HCT116 (cell line): ENCODE measurements around the gene MIEF1. TPM values are rescaled to one million over a fixed set of nuclear protein-coding genes. Genes with fewer than 3 reads are reported as not detected.

ENCODE experiments used
- ATAC-seq: fragments of 200-7000 bp; cut with Tn5 transposase; 2 replicates; pipeline ENCODE4 v1.9.1; 2020; ENCODE audit warnings: mild to moderate bottlenecking, moderate library complexity
- BruUV-seq: library from RNA; stranded (reverse); fragments of 400-500 nt; replicated peaks from 2 replicates; lab custom pipeline; 2021; lab: Mats Ljungman, UMichigan
- CTCF ChIA-PET: fragments of 300-600 bp; sonication (Branson Sonifier 250); formaldehyde crosslinking; loops from one replicate; lab custom pipeline; 2021; ENCODE audit warnings: antibody characterized with exemption; lab: Charles Lee
- POLR2A ChIA-PET: fragments of 300-600, 350-600 bp; sonication (Branson Sonifier 250); formaldehyde crosslinking; loops from one replicate; lab custom pipeline; 2021; ENCODE audit warnings: antibody characterized with exemption; lab: Charles Lee
- RAD21 ChIA-PET, 2 experiments: fragments of 300-600 bp; sonication (Branson Sonifier 250); formaldehyde crosslinking; loops; one replicate each; lab custom pipeline; 2023; ENCODE audit warnings: low total read pairs in 2 of 2; ENCODE audit not compliant: uncharacterized antibody in 2 of 2, unreplicated experiment in 2 of 2, low non-redundant PET in 1 of 2; lab: Charles Lee
- DNase-seq: peaks from one replicate; pipeline ENCODE4 v3.0.0-alpha.2; 2010; ENCODE audit warnings: low read depth, low spot score
- H2AFZ ChIP-seq: fragments of 200-600 bp; shearing (Covaris generic), sonication (generic); 2 replicates; pipeline ENCODE4 v1.6.1; 2017; ENCODE audit warnings: low read depth, mixed run types, mixed read lengths, antibody characterized with exemption, low read length; ENCODE audit not compliant: poor library complexity, severe bottlenecking
- H3K27ac ChIP-seq: 2 replicates; pipeline ENCODE4 v1.5.1; 2012; ENCODE audit warnings: low read depth, low read length
- H3K27me3 ChIP-seq: fragments of 200-600 bp; sonication (generic); 2 replicates; pipeline ENCODE4 v1.6.1; 2016; ENCODE audit warnings: mixed run types, low read length, mixed read lengths; ENCODE audit not compliant: insufficient read depth
- H3K36me3 ChIP-seq, 2 experiments: fragments of 200-500 bp in 1 of 2; fragments of 200-600 bp in 1 of 2; sonication (Bioruptor generic) in 1 of 2; sonication (generic) in 1 of 2; 2 replicates each; pipeline versions ENCODE4 v1.5.1 to v1.6.1; 2014 to 2016; ENCODE audit warnings: low read length in 2 of 2, inconsistent platforms in 1 of 2, mixed read lengths in 1 of 2, mixed run types in 1 of 2; ENCODE audit not compliant: insufficient read depth in 2 of 2, control insufficient read depth in 1 of 2
- H3K4me1 ChIP-seq, 2 experiments: fragments of 200-600 bp in 1 of 2; sonication (generic) in 1 of 2; 2 replicates each; pipeline versions ENCODE4 v1.5.1 to v1.6.1; 2012 to 2017; ENCODE audit warnings: low read length in 2 of 2, inconsistent platforms in 1 of 2, mild to moderate bottlenecking in 1 of 2, mixed read lengths in 1 of 2, mixed run types in 1 of 2, moderate library complexity in 1 of 2; ENCODE audit not compliant: insufficient read depth in 2 of 2, control insufficient read depth in 1 of 2
- H3K4me2 ChIP-seq: fragments of 200-600 bp; sonication (generic); 2 replicates; pipeline ENCODE4 v1.6.1; 2017; ENCODE audit warnings: mixed run types, low read length, mixed read lengths
- H3K4me3 ChIP-seq, 2 experiments: fragments of 200-600 bp in 1 of 2; sonication (generic) in 1 of 2; replicated peaks in 1 of 2; 2 replicates each; pipeline ENCODE4 v1.5.1; 2011 to 2016; ENCODE audit warnings: low read length in 2 of 2, control low read depth in 1 of 2, low read depth in 1 of 2, mild to moderate bottlenecking in 1 of 2, mixed read lengths in 1 of 2, mixed run types in 1 of 2
- H3K79me2 ChIP-seq: fragments of 200-600 bp; sonication (generic); 2 replicates; pipeline ENCODE4 v1.6.1; 2017; ENCODE audit warnings: mild to moderate bottlenecking, mixed run types, low read length, moderate library complexity, mixed read lengths; ENCODE audit not compliant: insufficient read depth
- H3K9ac ChIP-seq: fragments of 200-600 bp; sonication (generic); 2 replicates; pipeline ENCODE4 v1.6.1; 2016; ENCODE audit warnings: low read length, mixed read lengths
- H3K9me2 ChIP-seq: fragments of 200-600 bp; sonication (generic), shearing (Covaris generic); 2 replicates; pipeline ENCODE4 v1.6.1; 2017; ENCODE audit warnings: mixed run types, mild to moderate bottlenecking, moderate library complexity; ENCODE audit not compliant: insufficient read depth
- H3K9me3 ChIP-seq, 2 experiments: fragments of 200-500 bp in 1 of 2; fragments of 200-600 bp in 1 of 2; sonication (Bioruptor generic) in 1 of 2; sonication (generic) in 1 of 2; 2 replicates each; pipeline ENCODE4 v1.6.1; 2014 to 2017; ENCODE audit warnings: low read length in 2 of 2, mixed read lengths in 2 of 2, inconsistent platforms in 1 of 2, low read depth in 1 of 2, mild to moderate bottlenecking in 1 of 2, mixed run types in 1 of 2, moderate library complexity in 1 of 2; ENCODE audit not compliant: control insufficient read depth in 1 of 2, insufficient read depth in 1 of 2
- H4K20me1 ChIP-seq: fragments of 200-600 bp; sonication (generic), shearing (Covaris generic); 2 replicates; pipeline ENCODE4 v1.6.1; 2017; ENCODE audit warnings: mixed run types, mild to moderate bottlenecking, moderate library complexity; ENCODE audit not compliant: insufficient read depth
- CBX3 ChIP-seq: IDR thresholded peaks from 2 replicates; pipeline ENCODE4 v1.6.1; 2012; ENCODE audit warnings: low read depth
- MAX ChIP-seq: IDR thresholded peaks from 2 replicates; pipeline ENCODE4 v1.6.1; 2012
- RAD21 ChIP-seq: IDR thresholded peaks from 2 replicates; pipeline ENCODE4 v1.6.1; 2012; ENCODE audit warnings: low read depth, mild to moderate bottlenecking
- REST ChIP-seq: IDR thresholded peaks from 2 replicates; pipeline ENCODE4 v1.6.1; 2012; ENCODE audit warnings: low read depth
- SIN3A ChIP-seq: IDR thresholded peaks from 2 replicates; pipeline ENCODE4 v1.6.1; 2012; ENCODE audit warnings: low read depth
- ZNF274 ChIP-seq: fragments of 200-500 bp; sonication (Bioruptor generic); IDR thresholded peaks from 2 replicates; pipeline ENCODE4 v1.6.1; 2014; ENCODE audit warnings: mild to moderate bottlenecking, low read depth, low read length, inconsistent platforms
- intact Hi-C: fragments of 100-400 bp; cut with micrococcal nuclease; formaldehyde crosslinking; loops from 2 replicates; pipeline ENCODE4 v1.10.0; 2022
- total RNA-seq: library from RNA; stranded (reverse); gene quantifications from one replicate; pipeline ENCODE4 v1.2.1, GENCODE V29; 2021; ENCODE audit not compliant: unreplicated experiment

Gene MIEF1
- total RNA-seq, 1 experiment from 2014 or later = 42.8 TPM

GRCh38 chr22:39467390-39467895, 34.6 kb upstream of the MIEF1 start:
- DNase-seq (no peak), ATAC-seq (no peak)
- peaks cover 0 to 10% of the 10 kb centered on the region in 2 experiments; a peak in 1 of 4 replicates for H3K4me1 ChIP-seq
- no peaks in the 10 kb centered on the region for H3K36me3 ChIP-seq
- TF ChIP-seq CBX3 = no peak
- TF ChIP-seq REST = no peak
- no peak for TF ChIP-seq MAX
- no peak for TF ChIP-seq ZNF274
- no peak for TF ChIP-seq RAD21
- TF ChIP-seq SIN3A = no peak
- H3K79me2 ChIP-seq = no peaks in the 10 kb centered on the region
- no peak overlapping the region for H3K4me2 ChIP-seq
- no peak overlapping the region for H3K9ac ChIP-seq
- H4K20me1 ChIP-seq = no peaks in the 10 kb centered on the region
- no peaks in the 10 kb centered on the region for H3K9me2 ChIP-seq
- H3K4me3 ChIP-seq = no peak overlapping the region
- BruUV-seq = no TSS peak
- no peaks in the 10 kb centered on the region for H3K9me3 ChIP-seq
- CTCF ChIA-PET = interaction anchor here (0.7 kb wide), 1 partner anchor 57 kb away, joined by 3 read pairs; no protein-coding TSS in a partner anchor
- intact Hi-C loops = no loop called here
- H3K27ac ChIP-seq = no peak overlapping the region
- POLR2A ChIA-PET = no interaction called here
- H2AFZ ChIP-seq = no peak overlapping the region
- RAD21 ChIA-PET = no interaction called here
- H3K27me3 ChIP-seq = no peaks in the 10 kb centered on the region
